Calu3 (cell line): ENCODE results near the gene AGO3. TPM values are rescaled to one million over a fixed set of nuclear protein-coding genes. Genes with fewer than 3 reads are reported as not detected.

Experiments used
- BruUV-seq: library from RNA; stranded (reverse); fragments of 400-500 nt; replicated peaks from 2 replicates; lab custom pipeline; 2021; lab: Mats Ljungman, UMichigan
- CTCF ChIA-PET: fragments of 300-600 bp; sonication (Branson Sonifier 250); formaldehyde crosslinking; loops from one replicate; lab custom pipeline; 2022; ENCODE audit warnings: antibody characterized with exemption; lab: Charles Lee
- DNase-seq: peaks from one replicate; pipeline ENCODE4 v3.0.0; 2022
- H3K27ac Mint-ChIP-seq: one replicate; pipeline ENCODE4 v1.8.0; 2022; ENCODE audit warnings: mixed read lengths; ENCODE audit not compliant: unreplicated experiment
- H3K27me3 Mint-ChIP-seq: one replicate; pipeline ENCODE4 v1.8.0; 2022; ENCODE audit warnings: mixed read lengths; ENCODE audit not compliant: unreplicated experiment
- H3K36me3 Mint-ChIP-seq: one replicate; pipeline ENCODE4 v1.8.0; 2022; ENCODE audit warnings: mild to moderate bottlenecking, moderate library complexity, mixed read lengths; ENCODE audit not compliant: insufficient read depth, unreplicated experiment
- H3K4me1 Mint-ChIP-seq: one replicate; pipeline ENCODE4 v1.8.0; 2022; ENCODE audit warnings: mild to moderate bottlenecking, low read depth, mixed read lengths; ENCODE audit not compliant: unreplicated experiment
- H3K4me3 Mint-ChIP-seq: one replicate; pipeline ENCODE4 v1.8.0; 2022; ENCODE audit warnings: mild to moderate bottlenecking, low read depth, moderate library complexity, mixed read lengths; ENCODE audit not compliant: unreplicated experiment
- H3K9me3 Mint-ChIP-seq: one replicate; pipeline ENCODE4 v1.8.0; 2022; ENCODE audit warnings: low read depth, mixed read lengths; ENCODE audit not compliant: unreplicated experiment
- CTCF ChIP-seq: fragments of 200-600 bp; IDR thresholded peaks from one replicate; pipeline ENCODE4 v1.8.0; 2022; ENCODE audit warnings: antibody characterized with exemption; ENCODE audit not compliant: unreplicated experiment
- intact Hi-C: fragments of 100-400 bp; cut with micrococcal nuclease; formaldehyde crosslinking; loops from one replicate; pipeline ENCODE4 v1.10.0; 2022; ENCODE audit not compliant: unreplicated experiment
- total RNA-seq: library from RNA; stranded (reverse); gene quantifications from 2 replicates; pipeline ENCODE4 v1.2.3, GENCODE V29; 2022

The AGO3 gene
- total RNA-seq, 1 experiment from 2014 or later, result 28.5 TPM

DNA sequence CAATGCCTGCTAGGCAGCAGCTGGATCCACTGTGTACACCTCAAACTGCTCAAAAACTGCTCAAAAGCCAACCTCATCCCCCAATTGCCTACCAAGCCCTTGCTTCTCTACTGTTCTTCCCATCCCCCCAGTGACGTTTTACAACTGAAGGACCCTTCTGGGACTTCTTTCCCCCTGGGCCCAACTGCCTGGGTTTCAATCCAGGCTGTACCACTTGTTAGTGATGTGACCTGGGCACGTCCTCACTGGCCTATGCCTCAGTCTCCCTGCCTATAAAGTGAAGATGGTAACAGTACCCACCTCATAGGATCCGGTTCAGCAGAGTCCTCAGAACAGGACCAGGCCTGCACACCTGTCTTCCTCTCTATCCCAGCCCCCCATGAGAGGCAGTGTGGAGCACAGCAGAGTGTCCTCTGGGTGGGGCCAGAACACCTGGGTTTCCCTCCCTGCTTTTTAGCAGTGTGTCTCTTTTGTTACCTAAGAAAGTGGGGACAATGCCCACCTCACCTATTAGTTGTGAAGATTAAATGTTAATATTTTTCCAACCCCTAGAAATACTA lies 151.1 kb downstream of the AGO3 start:
- CTCF ChIA-PET, result no interaction called here
- no TSS peak for BruUV-seq
- intact Hi-C loops, result no loop called here
- Mint-ChIP-seq H3K4me3 (no peak overlapping the region), H3K4me1 (no peaks in the 10 kb centered on the region), H3K27ac (no peak overlapping the region), H3K27me3 (no peaks in the 10 kb centered on the region), H3K9me3 (no peaks in the 10 kb centered on the region), H3K36me3 (no peaks in the 10 kb centered on the region)
- TF ChIP-seq CTCF, result no peak
- DNase-seq, result no peak

GRCh38 chr1:36083219-36083618 lies 152.3 kb downstream of the AGO3 start:
- no TSS peak for BruUV-seq
- H3K4me1 Mint-ChIP-seq, result no peaks in the 10 kb centered on the region
- no peak for TF ChIP-seq CTCF
- no peak overlapping the region for H3K27ac Mint-ChIP-seq
- CTCF ChIA-PET, result no interaction called here
- intact Hi-C loops, result no loop called here
- no peak for DNase-seq
- no peaks in the 10 kb centered on the region for H3K27me3 Mint-ChIP-seq
- H3K9me3 Mint-ChIP-seq, result no peaks in the 10 kb centered on the region
- H3K36me3 Mint-ChIP-seq, result peaks cover 2% of the 10 kb centered on the region
- H3K4me3 Mint-ChIP-seq, result no peak overlapping the region

- BruUV-seq, result no TSS peak
- Mint-ChIP-seq H3K27ac (peak within 1 kb of the TSS; percentile 61), H3K9me3 (no peaks in the 10 kb centered on the region), H3K4me1 (no peaks in the 10 kb centered on the region), H3K4me3 (peak within 1 kb of the TSS; percentile 60), H3K36me3 (peaks cover 9% of the 10 kb centered on the region), H3K27me3 (no peaks in the 10 kb centered on the region)
- CTCF ChIA-PET, result interaction anchor here (0.7 kb wide), 2 partner anchors 55 to 63 kb away, joined by 3 to 6 read pairs; no protein-coding TSS in a partner anchor
- DNase-seq, result peak; percentile 27
- intact Hi-C loops, result no loop called here
- no peak for TF ChIP-seq CTCF
Measured at GRCh38 chr1:36083635-36084496, 153.0 kb downstream of the AGO3 start, which contains the start of gene TEKT2. Gene TEKT2 (plus strand): TSS chr1:36084094. CDS start chr1:36084922, 828 bp downstream.

- TF ChIP-seq CTCF, result no peak
- H3K36me3 Mint-ChIP-seq, result peaks cover 16% of the 10 kb centered on the region
- no peaks in the 10 kb centered on the region for H3K9me3 Mint-ChIP-seq
- intact Hi-C loops, result no loop called here
- H3K4me1 Mint-ChIP-seq, result peaks cover 4% of the 10 kb centered on the region
- no peaks in the 10 kb centered on the region for H3K27me3 Mint-ChIP-seq
- BruUV-seq, result no TSS peak
- peak overlapping the region; percentile 60 for H3K4me3 Mint-ChIP-seq
- CTCF ChIA-PET, result no interaction called here
- H3K27ac Mint-ChIP-seq, result no peak overlapping the region
- DNase-seq, result no peak
Measured at GRCh38 chr1:36084497-36085115, 153.7 kb downstream of the AGO3 start.
